GM19467 (cell line): Measurements from ENCODE around the gene GARNL3.

Experiments
- ATAC-seq: cut with Tn5 transposase; IDR thresholded peaks from one replicate; pipeline ENCODE4 v1.9.1; 2021; ENCODE audit warnings: mild to moderate bottlenecking, moderate library complexity; ENCODE audit not compliant: unreplicated experiment

The GARNL3 gene

GRCh38 chr9:127232833-127233549 lies 31.6 kb upstream of the GARNL3 start:
- ATAC-seq: no peak

GRCh38 chr9:127233550-127233949 lies 31.0 kb upstream of the GARNL3 start:
- no peak for ATAC-seq

DNA sequence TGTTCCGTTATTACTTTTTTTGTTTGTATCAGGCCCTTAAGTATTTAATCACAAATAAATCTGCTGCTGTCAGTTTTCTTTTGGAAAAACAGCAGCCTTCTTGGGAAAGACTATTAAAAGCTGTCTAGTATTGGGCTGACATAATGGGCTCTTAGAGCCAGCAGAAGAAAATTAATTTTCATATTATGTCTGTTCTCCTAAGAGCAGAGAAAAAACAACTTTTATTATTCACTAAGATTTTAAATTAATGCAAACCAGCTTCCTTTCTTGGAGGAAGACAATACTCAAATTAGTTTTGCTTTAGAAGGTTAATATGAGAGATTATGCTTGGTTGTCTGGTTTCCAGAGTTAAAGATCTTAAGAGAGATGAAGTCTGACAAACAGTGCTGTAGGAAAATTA lies 30.6 kb upstream of the GARNL3 start:
- ATAC-seq: no peak

GRCh38 chr9:127237801-127238200 lies 26.8 kb upstream of the GARNL3 start:
- no peak for ATAC-seq

DNA sequence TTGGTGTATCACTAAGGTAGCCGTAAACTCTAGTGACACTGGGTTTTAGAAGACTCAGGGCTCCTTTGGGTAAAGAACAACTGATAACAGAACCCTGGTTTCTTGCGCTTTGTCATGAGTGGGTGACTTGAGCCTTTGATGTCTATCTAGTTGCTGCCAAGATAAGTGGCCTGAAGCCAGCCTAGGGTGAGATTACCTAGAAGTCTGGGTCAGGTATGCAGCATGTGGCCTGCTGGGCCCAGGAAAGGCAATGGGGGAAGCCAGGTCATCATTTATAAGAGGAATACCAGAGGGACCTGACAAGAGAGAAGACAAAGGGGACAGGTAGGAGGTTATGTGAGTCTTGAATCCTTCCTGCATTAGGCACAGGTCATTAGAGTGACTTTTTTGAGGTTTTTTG lies 23.2 kb upstream of the GARNL3 start:
- no peak for ATAC-seq

GRCh38 chr9:127244609-127245601 lies 19.7 kb upstream of the GARNL3 start:
- peak; percentile 99 for ATAC-seq

GRCh38 chr9:127245637-127246164 lies 18.9 kb upstream of the GARNL3 start:
- no peak for ATAC-seq

- no peak for ATAC-seq
Measured at GRCh38 chr9:127248241-127248640, 16.3 kb upstream of the GARNL3 start.

- ATAC-seq: no peak
Measured at GRCh38 chr9:127249877-127250276, 14.7 kb upstream of the GARNL3 start.

GRCh38 chr9:127250896-127251391 lies 13.6 kb upstream of the GARNL3 start:
- no peak for ATAC-seq

- no peak for ATAC-seq
Measured at GRCh38 chr9:127252410-127253318, 11.9 kb upstream of the GARNL3 start.

DNA sequence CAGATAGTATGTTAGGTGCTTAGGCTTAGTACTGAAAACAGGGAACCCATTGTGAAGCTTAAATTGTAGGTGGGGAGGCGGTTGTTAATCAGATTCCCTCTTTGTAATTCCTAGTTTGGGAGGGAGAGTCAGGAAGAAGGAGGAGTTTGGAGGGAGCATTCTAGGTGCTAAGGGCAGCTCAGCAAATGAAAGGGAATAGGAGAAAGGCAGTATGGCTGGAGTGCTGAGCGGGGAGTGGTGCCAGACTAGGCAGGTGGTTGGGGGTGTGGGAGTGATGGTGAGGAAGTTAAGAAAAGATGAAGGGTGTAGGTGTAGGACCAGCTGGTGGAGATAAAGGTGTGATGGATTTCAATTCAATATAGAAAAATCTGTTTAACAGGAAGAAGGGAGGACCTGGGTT lies 11.1 kb upstream of the GARNL3 start:
- ATAC-seq: no peak

- no peak for ATAC-seq
Measured at GRCh38 chr9:127255692-127256091, 8.9 kb upstream of the GARNL3 start.

- ATAC-seq: no peak
Measured at GRCh38 chr9:127256324-127256723, 8.2 kb upstream of the GARNL3 start.

DNA sequence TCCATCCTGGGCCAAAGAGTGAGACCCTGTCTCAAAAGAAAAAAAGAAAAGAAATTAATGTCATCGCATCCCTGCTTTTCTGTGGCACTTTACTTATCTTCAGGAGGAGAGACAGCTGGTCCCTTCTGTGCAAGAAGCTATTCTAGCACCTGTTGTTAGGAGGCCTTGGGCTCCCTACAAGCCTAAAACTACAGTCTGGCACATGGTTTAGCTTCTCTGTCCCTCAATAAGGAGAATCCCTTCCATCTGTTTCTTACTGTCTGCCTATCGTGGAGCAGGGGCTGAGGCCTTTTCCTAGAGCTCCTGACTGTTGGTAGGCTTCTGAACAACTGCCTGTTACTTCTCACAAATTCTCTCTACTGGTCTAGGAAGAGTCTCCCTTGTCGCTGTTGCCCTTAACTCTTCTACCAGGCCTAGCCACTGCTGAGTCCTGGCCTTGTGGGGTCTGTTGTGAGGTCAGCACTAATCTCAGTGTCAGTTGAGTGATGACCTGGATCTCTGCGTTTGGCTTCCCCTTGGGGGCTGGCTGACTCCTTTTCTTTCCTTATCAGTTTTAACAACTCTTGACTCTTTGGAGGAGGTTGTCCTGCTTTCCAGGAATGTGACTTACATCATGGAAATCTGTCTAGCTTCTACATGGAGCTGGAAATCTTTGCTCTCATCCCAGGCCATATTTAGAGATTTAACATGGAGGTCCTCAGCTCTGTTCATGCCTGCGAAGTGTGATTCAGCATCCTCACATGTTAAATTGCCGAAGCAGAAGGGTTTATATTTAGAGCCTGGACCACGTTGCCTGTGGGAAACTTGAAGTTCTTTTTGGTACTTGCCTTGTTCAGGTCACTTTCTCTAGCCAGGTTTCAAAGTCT lies 5.7 kb upstream of the GARNL3 start:
- ATAC-seq: no peak

GRCh38 chr9:127262602-127263001 lies 2.0 kb upstream of the GARNL3 start:
- ATAC-seq: no peak

DNA sequence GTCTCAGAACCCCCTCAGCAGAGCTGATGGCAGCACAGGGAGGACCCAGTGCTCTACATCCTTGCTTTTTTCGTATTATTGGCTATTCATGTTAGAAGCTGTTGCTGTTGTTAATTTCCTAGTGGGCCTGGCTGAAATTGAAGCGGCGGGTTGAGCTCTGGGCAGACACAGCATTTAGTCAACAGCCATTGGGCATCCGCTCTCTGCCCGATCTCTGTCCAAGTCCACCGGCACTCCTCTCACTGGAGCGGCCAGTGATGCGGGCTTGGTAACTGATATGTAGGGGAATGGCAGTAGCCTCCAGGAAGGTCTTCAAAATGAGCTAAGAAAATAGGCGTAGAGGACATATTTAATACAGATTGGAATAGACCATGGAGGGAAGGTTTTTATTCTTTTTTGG lies 1.3 kb upstream of the GARNL3 start:
- ATAC-seq: no peak

GRCh38 chr9:127263664-127264063 lies 910 bp upstream of the GARNL3 start:
- ATAC-seq: no peak

DNA sequence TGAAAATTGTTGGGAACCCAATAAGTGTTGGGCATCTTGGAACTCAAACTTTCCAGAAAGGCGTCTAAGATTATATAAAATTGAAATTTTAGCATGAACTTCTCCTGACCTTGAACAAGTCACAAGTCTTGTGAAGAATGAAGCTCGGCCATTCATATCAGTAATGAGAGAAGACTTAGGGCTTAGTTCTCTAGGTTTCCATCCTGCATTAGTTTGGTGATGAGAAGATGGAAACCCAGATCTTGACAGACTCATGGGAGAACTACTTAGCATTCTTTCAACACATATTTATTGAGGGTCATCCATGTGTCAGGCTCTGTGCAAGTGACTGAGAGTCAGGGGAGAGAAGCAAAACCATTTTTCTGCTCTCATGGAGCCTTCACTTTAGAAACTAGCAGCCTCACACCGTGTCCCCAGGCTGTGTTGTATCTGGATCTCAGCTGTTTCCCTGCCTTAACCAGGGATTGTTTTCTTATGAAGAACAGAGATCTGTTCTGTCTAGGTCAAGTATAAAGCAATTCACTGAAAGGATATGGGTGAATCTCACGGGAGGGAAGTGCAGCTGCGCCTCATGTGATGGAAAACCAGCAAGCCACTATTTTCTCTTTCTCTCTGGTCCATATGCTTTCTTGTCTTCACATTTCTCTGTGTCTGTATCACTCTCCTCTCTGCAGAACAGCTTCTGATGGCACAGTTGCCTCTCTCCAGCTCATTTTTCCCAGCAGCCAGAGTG lies 3.4 kb downstream of the GARNL3 start:
- no peak for ATAC-seq
